Measurements from ENCODE around the gene NRM.
A peak's percentile ranks its signal among the peaks of the same experiment; 100 is the strongest.
"Not testable (repeated sequence)": the region's sequence is repeated elsewhere in the genome, so short reads cannot be mapped to it uniquely, and the experiment has no call there.

Gene NRM, protein sequence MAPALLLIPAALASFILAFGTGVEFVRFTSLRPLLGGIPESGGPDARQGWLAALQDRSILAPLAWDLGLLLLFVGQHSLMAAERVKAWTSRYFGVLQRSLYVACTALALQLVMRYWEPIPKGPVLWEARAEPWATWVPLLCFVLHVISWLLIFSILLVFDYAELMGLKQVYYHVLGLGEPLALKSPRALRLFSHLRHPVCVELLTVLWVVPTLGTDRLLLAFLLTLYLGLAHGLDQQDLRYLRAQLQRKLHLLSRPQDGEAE

DNA sequence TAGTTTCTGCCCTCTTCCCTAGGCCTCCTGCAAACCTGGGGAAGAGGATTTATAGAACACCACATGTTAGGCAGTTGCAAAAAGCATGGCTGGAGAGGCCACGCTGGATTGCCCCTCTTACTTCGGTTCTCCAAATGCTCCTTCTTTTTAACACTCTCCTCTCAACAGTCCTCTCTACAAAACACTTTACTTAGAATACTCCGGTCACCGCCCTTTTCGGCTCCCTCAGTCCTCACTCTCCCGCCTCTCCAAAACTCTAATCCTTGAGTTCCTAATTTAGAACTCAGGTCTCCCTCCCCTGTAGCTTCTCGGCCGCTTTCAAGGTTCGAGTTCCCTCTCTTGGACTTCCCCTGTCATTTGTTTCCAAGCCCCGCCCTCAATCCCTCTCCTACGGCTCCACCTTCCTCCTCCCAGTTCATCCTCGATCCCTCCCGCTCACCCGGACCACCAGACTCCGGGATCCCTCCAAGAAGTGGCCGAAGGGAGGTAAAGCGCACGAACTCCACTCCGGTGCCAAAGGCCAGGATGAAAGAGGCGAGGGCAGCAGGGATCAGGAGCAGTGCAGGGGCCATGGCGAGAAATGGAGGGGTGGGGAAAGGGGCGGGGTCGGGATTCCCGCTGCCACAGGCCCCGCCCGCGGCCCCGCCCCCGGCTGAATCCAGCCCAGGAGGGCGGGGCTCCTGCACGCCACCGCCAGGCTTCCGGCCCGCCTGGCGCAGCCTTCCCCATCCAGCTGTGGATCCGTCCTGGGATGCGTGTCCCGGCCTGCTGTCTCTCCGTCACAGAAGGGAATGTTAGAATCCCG, at the start of gene NRM:
Gene NRM (minus strand): TSS at position 582 of the 805 bp plus-strand sequence. CDS start 10 bp downstream, at position 572.
- peak; percentile 84 for DNase-seq (ENCODE audit: low spot score)

DNA sequence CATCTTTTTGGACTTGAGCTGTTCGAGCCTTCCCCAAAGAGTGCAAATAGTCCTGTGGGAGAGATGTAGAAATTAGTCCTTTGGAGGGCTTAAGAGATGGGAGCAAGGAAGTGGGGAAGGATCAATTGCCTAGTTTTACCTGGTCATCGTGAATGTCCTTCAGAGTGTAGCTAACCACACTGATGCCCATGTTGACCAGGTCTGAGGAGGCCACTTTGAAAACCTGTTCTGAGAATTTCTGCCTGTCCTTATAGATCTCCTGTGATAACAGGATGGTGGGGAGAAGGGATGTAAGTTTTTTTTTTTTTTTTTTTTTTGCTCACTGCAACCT, 49.7 kb upstream of the NRM start:
- no peak for DNase-seq (ENCODE audit: low spot score)

DNA sequence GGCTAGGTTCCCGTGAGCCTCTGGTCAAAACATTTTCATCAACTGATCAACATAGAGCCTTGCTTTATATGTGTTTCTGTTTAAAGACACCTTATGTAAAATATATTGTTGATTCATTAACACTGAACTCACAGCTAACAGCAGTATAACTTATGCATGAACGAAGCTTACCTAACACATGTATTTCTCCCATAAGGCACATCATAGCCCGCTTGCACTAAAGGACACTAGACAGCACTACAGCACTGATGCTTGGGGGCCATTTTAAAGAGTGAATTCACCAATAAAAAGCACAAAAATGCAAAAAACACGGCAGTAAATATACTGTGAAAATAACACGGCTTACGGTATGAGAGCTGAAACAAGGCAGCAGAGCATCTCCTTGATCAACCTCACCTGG, 47.7 kb upstream of the NRM start:
- DNase-seq (ENCODE audit: low spot score) = no peak

DNA sequence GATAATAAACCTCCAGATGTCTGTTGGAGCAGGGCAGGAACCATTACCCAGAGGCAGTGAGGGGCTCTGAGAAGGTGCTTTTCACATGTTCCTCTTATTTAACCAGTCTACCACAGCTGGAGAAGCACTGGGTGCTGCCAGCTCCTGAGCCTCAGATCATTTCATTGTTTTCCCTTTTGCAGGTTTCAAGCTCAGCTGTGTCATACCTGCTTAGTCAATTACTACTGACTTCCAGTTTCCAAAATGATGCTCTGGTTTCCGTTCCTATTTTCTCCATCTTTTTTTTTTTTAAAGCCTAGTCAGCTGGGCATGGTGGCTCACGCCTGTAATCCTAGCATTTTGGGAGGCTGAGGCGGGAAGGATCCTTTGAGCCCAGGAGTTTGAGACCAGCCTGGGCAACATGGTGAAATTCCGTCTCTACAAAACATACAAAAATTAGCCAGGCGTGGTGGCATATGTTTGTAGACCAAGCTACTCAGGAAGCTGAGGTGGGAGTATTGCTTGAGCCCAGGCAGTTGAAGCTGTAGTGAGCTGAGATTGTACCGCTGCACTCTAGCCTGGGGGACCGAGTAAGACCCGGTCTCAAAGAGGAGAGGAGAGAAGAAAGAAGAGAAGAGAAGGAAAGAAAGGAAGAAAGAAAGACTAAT, 45.0 kb upstream of the NRM start:
- no peak for DNase-seq (ENCODE audit: low spot score)

DNA sequence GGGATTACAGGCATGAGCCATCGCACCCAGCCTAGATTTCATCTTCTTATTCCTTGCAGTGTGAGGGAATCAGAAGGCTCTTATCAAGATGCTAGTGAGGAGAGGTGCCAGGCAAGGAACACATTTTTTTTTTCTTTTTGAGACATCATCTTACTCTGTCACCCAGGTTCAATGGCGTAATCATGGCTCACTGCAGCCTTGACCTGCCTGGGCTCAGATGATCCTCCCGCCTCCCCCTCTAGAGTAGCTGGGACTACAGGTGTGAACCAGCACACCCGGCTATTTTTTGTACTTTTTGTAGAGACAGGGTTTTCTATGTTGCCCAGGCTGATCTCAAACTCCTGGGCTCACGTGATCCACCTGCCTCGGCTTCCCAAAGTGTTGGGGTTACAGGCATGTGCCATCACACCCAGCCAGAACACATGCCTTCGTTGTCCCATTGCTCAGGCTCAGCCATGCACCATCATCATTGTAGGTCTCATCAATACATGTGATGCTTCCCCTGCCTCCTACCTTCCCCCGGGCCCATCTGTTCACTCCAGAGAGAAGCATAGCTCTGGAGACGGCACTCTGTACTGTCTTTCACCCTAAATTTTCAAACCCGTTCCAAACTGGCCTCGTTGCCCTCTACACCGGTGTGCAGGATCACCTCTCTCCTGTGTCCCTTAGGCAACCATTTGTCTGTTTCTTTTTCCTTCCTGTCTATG, 41.6 kb upstream of the NRM start:
- DNase-seq (ENCODE audit: low spot score) = no peak

DNA sequence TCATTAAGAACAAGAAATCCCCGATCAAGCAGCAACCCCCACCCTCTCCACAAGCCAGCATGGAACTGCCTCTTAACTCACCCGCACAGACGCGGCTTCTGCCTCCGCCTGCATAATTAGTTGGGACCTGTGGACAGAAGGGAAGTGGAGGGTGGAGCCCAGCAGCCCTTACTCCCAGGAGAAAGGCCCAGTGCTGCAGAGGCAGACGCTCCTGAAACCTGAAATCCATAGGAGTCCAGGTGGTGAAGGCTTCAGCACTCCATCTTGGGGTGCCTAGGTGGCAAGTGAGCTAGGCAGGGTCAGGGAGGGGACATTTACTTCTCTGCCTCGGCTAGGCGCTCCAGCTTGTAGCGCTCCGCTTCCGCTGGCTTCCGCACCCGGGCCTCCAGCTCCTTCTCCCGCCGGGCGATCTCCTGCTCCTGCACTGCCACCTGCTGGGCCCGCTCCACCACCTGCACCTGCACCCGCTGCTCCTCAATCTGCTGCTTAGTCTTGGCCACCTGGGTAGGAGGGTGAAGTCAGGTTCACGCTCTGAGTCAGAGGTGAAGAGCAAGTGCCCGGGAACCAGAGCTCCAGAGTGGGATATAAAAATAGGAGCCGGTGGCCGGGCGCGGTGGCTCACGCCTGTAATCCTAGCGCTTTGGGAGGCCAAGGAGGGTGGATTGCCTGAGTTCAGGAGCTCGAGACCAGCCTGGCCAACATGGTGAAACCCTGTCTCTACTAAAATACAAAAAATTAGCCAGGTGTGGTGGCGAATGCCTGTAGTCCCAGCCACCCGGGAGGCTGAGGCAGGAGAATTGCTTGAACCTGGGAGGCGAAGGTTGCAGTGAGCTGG, 40.0 kb upstream of the NRM start:
- no peak for DNase-seq (ENCODE audit: low spot score)

DNA sequence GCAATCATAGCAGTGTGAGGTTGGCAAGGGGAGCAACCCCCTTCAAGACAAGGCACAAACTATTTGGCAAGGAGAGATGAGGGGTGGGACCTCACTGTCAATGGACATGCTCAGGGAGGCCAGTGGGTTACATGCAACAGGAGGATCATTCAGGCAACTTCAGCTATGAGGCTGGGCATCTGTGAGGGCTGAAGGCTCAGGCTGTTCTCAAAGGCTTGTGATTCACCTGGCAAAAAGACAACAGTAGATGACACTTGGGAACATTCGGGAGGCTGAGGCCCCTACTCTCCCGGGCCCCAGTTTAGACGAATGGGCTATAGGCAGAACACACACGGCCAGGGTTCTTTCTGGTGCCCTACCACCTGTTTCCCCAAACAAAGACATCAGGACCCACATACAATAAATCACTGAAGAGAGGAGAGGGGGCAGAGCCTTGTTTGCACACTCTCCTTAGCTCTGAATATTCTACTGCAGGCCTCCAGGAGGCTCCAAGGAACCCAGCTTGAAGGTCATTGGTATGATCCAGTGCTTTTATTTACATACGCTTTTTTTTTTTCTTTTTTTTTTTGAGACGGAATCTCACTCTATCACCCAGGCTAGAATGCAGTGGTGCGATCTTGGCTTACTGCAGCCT, 37.3 kb upstream of the NRM start:
- no peak for DNase-seq (ENCODE audit: low spot score)

DNA sequence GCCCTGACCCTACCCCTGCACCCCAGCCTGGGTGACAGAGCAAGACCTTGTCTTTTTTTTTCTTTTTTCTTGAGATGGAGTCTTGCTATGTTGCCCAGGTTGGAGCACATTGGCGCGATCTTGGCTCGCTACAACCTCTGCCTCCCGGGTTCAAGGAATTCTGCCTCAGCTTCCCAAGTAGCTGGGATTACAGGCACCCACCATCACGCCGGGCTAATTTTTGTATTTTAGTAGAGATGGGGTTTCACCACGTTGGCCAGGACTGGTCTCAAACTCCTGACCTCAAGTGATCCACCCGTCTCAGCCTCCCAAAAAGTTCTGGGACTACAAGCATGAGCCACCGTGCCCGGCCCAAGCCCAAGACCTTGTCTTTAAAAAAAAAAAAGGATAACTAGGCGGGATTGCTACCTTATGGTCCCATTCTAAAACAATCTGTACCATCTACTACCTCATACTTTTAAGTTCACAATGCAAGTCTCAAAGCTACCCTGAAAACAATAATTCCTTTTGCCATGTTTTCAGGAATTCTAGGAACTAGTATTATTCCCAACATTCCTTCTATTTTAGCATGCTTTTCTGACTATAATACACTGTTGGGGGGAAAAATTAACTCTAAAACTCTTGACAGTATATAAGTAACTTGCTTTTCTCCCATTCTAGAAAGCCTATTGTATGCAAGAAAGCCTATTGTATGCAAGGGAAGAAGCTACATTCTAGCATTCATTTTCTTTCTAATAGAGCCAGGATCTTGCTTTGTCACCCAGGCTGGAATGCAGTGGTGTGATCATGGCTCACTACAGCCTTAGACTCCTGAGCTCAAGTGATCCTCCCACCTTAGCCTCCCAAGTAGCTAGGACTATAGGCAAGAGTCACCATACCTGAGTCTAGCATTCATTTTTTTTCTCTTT, 36.0 kb upstream of the NRM start:
- no peak for DNase-seq (ENCODE audit: low spot score)

DNA sequence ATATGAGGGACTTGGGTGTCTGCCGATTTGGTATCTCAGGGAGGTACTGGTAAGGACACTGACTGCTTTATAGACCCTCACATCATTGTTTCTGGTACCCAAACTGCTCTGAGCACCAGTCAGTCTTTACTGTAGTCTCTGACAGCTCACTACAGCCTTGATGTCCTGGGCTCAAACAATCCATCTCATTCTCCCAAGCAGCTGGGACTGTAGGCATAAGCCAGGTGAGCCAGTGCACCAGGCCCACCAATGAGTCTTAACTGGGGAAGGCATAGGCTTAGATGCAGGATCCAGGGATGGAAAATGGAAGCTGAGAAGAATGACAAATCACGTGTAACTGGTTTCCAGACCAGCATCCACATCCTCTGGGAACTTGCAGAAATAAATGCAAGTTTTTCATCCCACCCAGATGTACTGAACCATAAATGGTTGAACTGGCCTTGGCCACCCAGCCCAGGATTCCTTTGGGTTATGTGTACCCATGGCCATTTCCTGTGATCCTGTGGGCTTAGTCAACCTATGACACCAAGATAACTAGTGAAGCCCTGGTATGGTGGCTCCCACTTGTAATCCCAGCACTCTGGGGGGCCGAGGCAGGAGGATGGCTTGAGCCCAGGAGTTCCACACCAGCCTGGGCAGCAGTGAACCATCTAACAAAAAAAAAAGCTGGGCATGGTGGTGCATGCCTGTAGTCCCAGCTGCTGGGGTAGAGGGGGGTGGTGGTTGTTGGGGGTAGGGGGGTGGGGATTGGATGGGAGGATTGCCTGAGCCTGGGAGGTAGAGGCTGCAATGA, 35.1 kb upstream of the NRM start:
- no peak for DNase-seq (ENCODE audit: low spot score)

DNA sequence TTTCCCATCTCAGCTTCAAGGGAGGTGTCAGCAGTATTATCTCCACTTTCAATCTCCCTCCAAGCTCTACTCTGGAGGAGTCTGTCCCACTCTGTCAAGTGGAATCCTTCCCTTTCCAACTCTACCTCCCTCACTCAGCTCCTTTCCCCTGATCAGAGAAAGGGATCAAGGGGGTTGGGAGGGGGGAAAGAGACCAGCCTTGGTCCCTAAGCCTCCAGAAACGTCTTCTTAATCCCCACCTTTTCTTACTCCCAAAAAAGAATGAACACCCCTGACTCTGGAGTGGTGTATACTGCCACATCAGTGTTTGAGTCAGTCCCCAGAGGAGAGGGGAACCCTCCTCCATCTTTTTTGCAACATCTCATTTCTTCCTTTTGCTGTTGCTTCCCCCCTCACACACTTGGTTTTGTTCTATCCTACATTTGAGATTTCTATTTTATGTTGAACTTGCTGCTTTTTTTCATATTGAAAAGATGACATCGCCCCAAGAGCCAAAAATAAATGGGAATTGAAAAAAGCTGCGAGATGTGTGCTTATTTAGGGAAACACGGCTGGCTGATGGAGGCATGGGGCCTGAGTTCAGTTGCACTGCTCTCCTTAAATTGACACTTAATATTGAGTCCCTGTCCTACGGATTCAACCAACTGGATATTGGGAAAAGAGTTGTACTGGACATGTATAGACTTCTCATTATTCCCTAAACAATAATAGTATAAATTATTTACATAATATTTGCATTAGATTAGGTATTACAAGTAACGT, 34.3 kb upstream of the NRM start:
- DNase-seq (ENCODE audit: low spot score) = no peak

DNA sequence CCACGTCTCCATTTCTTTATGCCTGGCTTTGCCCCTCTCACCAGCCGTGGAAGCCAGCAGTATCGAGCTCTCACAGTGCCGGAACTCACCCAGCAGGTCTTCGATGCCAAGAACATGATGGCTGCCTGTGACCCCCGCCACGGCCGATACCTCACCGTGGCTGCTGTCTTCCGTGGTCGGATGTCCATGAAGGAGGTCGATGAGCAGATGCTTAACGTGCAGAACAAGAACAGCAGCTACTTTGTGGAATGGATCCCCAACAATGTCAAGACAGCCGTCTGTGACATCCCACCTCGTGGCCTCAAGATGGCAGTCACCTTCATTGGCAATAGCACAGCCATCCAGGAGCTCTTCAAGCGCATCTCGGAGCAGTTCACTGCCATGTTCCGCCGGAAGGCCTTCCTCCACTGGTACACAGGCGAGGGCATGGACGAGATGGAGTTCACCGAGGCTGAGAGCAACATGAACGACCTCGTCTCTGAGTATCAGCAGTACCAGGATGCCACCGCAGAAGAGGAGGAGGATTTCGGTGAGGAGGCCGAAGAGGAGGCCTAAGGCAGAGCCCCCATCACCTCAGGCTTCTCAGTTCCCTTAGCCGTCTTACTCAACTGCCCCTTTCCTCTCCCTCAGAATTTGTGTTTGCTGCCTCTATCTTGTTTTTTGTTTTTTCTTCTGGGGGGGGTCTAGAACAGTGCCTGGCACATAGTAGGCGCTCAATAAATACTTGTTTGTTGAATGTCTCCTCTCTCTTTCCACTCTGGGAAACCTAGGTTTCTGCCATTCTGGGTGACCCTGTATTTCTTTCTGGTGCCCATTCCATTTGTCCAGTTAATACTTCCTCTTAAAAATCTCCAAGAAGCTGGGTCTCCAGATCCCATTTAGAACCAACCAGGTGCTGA, 33.3 kb upstream of the NRM start:
- DNase-seq (ENCODE audit: low spot score) = not testable (repeated sequence)

DNA sequence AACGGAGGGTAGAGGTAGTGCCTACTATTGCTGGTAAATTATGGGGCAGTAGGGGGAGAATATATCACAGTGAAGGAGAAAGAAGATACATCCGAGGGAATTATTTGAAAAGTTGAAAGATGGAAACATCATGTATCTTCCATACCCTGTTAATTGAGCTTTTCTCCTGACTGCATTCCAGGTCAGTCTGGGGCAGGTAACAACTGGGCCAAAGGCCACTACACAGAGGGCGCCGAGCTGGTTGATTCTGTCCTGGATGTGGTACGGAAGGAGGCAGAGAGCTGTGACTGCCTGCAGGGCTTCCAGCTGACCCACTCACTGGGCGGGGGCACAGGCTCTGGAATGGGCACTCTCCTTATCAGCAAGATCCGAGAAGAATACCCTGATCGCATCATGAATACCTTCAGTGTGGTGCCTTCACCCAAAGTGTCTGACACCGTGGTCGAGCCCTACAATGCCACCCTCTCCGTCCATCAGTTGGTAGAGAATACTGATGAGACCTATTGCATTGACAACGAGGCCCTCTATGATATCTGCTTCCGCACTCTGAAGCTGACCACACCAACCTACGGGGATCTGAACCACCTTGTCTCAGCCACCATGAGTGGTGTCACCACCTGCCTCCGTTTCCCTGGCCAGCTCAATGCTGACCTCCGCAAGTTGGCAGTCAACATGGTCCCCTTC, 32.5 kb upstream of the NRM start:
- DNase-seq (ENCODE audit: low spot score) = not testable (repeated sequence)

DNA sequence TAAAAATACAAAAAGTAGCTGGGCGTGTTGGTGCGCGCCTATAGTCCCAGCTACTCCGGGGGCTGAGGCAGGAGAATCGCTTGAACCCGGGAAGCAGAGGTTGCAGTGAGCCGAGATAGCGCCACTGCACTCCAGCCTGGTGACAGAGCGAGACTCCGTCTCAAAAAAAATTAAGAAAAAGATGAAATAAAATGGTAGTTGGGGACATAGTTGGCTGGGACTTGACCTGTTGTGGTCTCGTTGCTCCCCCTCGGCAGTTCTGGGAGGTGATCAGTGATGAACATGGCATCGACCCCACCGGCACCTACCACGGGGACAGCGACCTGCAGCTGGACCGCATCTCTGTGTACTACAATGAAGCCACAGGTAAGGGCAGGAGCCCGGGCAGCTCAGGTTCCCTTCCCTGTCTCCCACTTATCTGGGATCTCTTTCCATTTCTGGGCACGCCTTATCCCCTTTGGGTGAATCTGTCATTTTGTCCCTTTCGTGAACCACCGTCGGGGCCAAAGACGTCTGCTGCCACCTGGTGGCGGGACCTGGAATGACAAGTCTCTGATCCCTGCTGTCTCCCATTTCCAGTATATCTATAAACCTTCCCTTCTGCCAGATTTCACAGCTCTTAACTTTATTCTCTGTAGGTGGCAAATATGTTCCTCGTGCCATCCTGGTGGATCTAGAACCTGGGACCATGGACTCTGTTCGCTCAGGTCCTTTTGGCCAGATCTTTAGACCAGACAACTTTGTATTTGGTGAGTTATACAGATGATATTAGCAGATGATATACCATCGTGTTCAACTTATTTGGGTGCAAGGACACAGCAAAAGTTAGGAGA, 31.7 kb upstream of the NRM start:
- peak; percentile 80 for DNase-seq (ENCODE audit: low spot score)

DNA sequence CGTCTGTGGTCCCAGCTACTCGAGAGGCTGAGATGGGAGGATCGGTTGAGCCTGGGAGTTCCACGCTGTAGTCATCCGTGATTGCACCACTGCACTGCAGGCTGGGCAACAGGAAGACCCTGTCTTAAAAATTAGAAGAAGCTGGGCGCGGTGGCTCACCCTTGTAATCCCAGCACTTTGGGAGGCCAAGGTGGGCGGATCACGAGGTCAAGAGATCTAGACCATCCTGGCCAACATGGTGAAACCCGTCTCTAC, 31.2 kb upstream of the NRM start:
- DNase-seq (ENCODE audit: low spot score) = not testable (repeated sequence)

DNA sequence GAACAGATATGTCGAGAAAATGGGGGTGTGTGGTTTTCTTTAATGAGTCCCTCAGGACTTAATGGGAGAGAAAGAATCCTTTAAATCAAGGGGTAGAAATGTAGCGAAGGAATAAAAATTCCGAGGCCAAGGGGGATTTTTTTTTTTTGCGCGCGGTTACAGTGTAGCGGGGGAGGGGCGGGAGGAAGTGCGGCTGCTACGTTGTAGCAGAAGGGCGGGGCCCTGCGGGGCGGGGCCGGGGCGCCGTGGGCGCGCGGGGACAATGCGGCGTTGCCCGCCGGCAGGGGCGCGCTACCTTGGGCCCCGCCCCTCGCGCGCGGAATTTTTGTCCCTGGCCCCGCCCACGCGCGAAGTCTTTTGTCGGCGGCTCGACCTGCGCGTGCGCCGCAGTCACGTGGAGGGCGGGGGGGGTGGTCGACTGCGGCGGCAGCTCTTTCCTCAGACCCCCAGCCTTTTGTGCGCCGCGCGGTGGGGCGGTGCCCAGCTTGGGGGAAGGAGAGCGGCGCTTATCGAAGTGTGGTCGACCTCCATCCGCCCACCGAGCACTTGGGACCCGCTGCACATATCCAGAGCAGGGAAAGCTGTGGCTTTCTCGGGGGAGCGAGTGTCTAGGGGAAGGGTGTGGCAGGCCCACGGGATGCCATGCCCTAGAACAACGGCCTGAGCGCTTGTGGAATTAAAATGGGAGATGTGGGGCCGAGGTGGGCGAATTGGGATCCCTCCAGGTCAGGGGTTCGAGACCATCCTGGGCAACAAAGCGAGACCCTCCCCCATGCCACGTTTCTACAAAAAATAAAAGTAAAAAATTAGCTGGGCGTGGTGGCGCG, 30.6 kb upstream of the NRM start:
- peak; percentile 76 for DNase-seq (ENCODE audit: low spot score)

Data from pons (tissue), 1 donor.